Transverse colon (tissue), 4 donors: ENCODE results near the gene MTMR3. TPM values are rescaled to one million over a fixed set of nuclear protein-coding genes. Genes with fewer than 3 reads are reported as not detected.

Experiments
- DNase-seq: peaks from one replicate; pipeline ENCODE4 v3.0.0-alpha.2; 2019
- H3K27ac ChIP-seq, 4 donors: fragments of 200-600 bp; sonication (generic); 2 replicates each; pipeline ENCODE4 v1.5.1; 2016 to 2018; ENCODE audit warnings: inconsistent platforms in 4 of 4
- H3K27me3 ChIP-seq: fragments of 200-600 bp; sonication (generic); 2 replicates; pipeline ENCODE4 v1.5.1; 2017; ENCODE audit warnings: inconsistent platforms
- H3K36me3 ChIP-seq, 4 donors: fragments of 200-600 bp; sonication (generic); 2 replicates each; pipeline ENCODE4 v1.5.1; 2017 to 2019; ENCODE audit warnings: inconsistent platforms in 4 of 4
- H3K4me1 ChIP-seq, 4 donors: fragments of 200-600 bp; sonication (generic); 2 replicates each; pipeline ENCODE4 v1.5.1; 2017 to 2020; ENCODE audit warnings: inconsistent platforms in 4 of 4
- H3K4me3 ChIP-seq, 4 donors: fragments of 200-600 bp; sonication (generic); 1 replicate in 1 of 4; 2 replicates in 3 of 4; pipeline versions ENCODE4 v1.5.1 to v1.6.1; 2017 to 2019; ENCODE audit warnings: inconsistent platforms in 4 of 4
- H3K9me3 ChIP-seq, 2 donors: fragments of 200-600 bp; sonication (generic); 2 replicates each; pipeline ENCODE4 v1.5.1; 2017 to 2019; ENCODE audit warnings: inconsistent platforms in 2 of 2
- CTCF ChIP-seq, 5 experiments: fragments of 200-600 bp in 3 of 5; fragments of 450-650 bp in 2 of 5; sonication (generic) in 3 of 5; IDR thresholded peaks; 1 replicate in 2 of 5; 2 replicates in 3 of 5; pipeline ENCODE4 v1.5.1; 2016 to 2017; ENCODE audit warnings: antibody characterized with exemption in 5 of 5, inconsistent platforms in 3 of 5, mild to moderate bottlenecking in 2 of 5, moderate library complexity in 1 of 5
- EP300 ChIP-seq: sonication (generic); formaldehyde crosslinking; IDR thresholded peaks from one replicate; pipeline ENCODE4 v1.6.1; 2017; ENCODE audit warnings: antibody characterized with exemption, low read depth
- POLR2A ChIP-seq: fragments of 450-650 bp; IDR thresholded peaks from one replicate; pipeline ENCODE4 v1.6.1; 2016; ENCODE audit warnings: antibody characterized with exemption, mild to moderate bottlenecking, moderate library complexity
- POLR2AphosphoS5 ChIP-seq, 3 donors: sonication (generic); formaldehyde crosslinking; IDR thresholded peaks; one replicate each; pipeline ENCODE4 v1.6.1; 2016; ENCODE audit warnings: antibody characterized with exemption in 3 of 3
- WGBS, 2 donors: methylation state at CpG; one replicate each; pipeline ENCODE4 v1.1.5; 2018; ENCODE audit warnings: low coverage in 1 of 2; 5-methylcytosine and 5-hydroxymethylcytosine counted together
- in situ Hi-C, 4 donors: fragments of 200-750 bp; cut with MboI; loops; one replicate each; pipeline versions ENCODE4 v1.15.0 to v1.15.1; 2017; ENCODE audit warnings: low sequenced_read_pairs in 3 of 4, low pct_ligation_motif_present in 1 of 4, low pct_unique_long_range_greater_than_20kb in 1 of 4
- intact Hi-C: fragments of 100-400 bp; cut with DNase I; formaldehyde crosslinking; loops from one replicate; pipeline ENCODE4 v1.15.1; 2023; ENCODE audit warnings: low total_unique reads
- total RNA-seq, 4 donors: library from RNA; depleted of rRNA; stranded (reverse); fragments of >200 nt; gene quantifications; one replicate each; pipeline ENCODE4 v1.1.0, GENCODE V29; 2016

Gene MTMR3
- total RNA-seq, 4 donors from 2014 or later: 52.5 to 92.7 (median 70.2) TPM

- Histone ChIP-seq H3K9me3 (no peaks in the 10 kb centered on the region), H3K36me3 (peaks cover 0 to 5% (median 0%) of the 10 kb centered on the region in 4 donors), H3K27ac (peak overlapping the region; percentile 37 to 64 (median 62)), H3K4me3 (no peak overlapping the region), H3K4me1 (peaks cover 3 to 43% (median 19%) of the 10 kb centered on the region in 4 donors), H3K27me3 (no peaks in the 10 kb centered on the region)
- intact Hi-C loops (no loop called here), in situ Hi-C loops (loop anchor here in 1 of 4 donors (25.0 kb wide), 1 partner anchor 93 kb away; the partner anchor contains the start of gene MTMR3)
- TF ChIP-seq POLR2A (no peak), EP300 (no peak), POLR2AphosphoS5 (IDR thresholded peaks at IDR 0.05) (no peak), CTCF (IDR thresholded peaks at IDR 0.05) (no peak)
- DNase-seq: no peak
- WGBS, 2 donors: 43 to 52% methylated on average over 3 of the region's 3 CpGs
These were observed 96.9 kb downstream of the MTMR3 start for GRCh38 chr22:29979777-29980321.

GRCh38 chr22:29983296-29983917, 100.4 kb downstream of the MTMR3 start:
- in situ Hi-C loops: loop anchor here in 1 of 4 donors (25.0 kb wide), 1 partner anchor 96 kb away; the partner anchor contains the start of gene MTMR3
- peak; percentile 47 for DNase-seq
- H3K9me3 ChIP-seq: no peaks in the 10 kb centered on the region
- H3K27me3 ChIP-seq: no peaks in the 10 kb centered on the region
- H3K4me1 ChIP-seq: peaks cover 3 to 52% (median 22%) of the 10 kb centered on the region in 4 donors
- H3K4me3 ChIP-seq: no peak overlapping the region
- intact Hi-C loops: no loop called here
- 70 to 76% methylated on average over 10 of the region's 10 CpGs for WGBS, 2 donors
- H3K27ac ChIP-seq: peak overlapping the region; percentile 55 to 73 (median 66)
- TF ChIP-seq EP300 (no peak), POLR2AphosphoS5 (IDR thresholded peaks at IDR 0.05) (no peak), CTCF (IDR thresholded peaks at IDR 0.05) (no peak)
- peaks cover 0 to 6% (median 0%) of the 10 kb centered on the region in 4 donors for H3K36me3 ChIP-seq

- 58 to 75% methylated on average over 1 of the region's 1 CpG for WGBS, 2 donors
- H3K9me3 ChIP-seq: no peaks in the 10 kb centered on the region
- TF ChIP-seq POLR2A (no peak), CTCF (IDR thresholded peaks at IDR 0.05) (no peak), POLR2AphosphoS5 (IDR thresholded peaks at IDR 0.05) (no peak), EP300 (no peak)
- intact Hi-C loops (no loop called here), in situ Hi-C loops (loop anchor here in 1 of 4 donors (25.0 kb wide), 1 partner anchor 99 kb away; the partner anchor contains the start of gene MTMR3)
- DNase-seq: no peak
- H3K4me1 ChIP-seq: peaks cover 0 to 28% (median 8%) of the 10 kb centered on the region in 4 donors
- no peak overlapping the region for H3K27ac ChIP-seq
- no peaks in the 10 kb centered on the region for H3K27me3 ChIP-seq
- no peak overlapping the region for H3K4me3 ChIP-seq
- H3K36me3 ChIP-seq: peaks cover 0 to 27% (median 0%) of the 10 kb centered on the region in 4 donors
These were observed 102.9 kb downstream of the MTMR3 start for GRCh38 chr22:29985912-29986311.

GRCh38 chr22:29987137-29987536, 104.2 kb downstream of the MTMR3 start:
- 24% methylated on average over 1 of the region's 1 CpG; no CpG with 5 or more reads in 1 of the 2 donors for WGBS, 2 donors
- no peaks in the 10 kb centered on the region for H3K27me3 ChIP-seq
- H3K4me3 ChIP-seq: no peak overlapping the region
- TF ChIP-seq EP300 (no peak), POLR2A (no peak), CTCF (IDR thresholded peaks at IDR 0.05) (no peak), POLR2AphosphoS5 (IDR thresholded peaks at IDR 0.05) (no peak)
- H3K4me1 ChIP-seq: peaks cover 0 to 31% (median 10%) of the 10 kb centered on the region in 4 donors
- intact Hi-C loops (no loop called here), in situ Hi-C loops (loop anchor here in 1 of 4 donors (25.0 kb wide), 1 partner anchor 100 kb away; the partner anchor contains the start of gene MTMR3)
- no peak overlapping the region for H3K27ac ChIP-seq
- H3K9me3 ChIP-seq: no peaks in the 10 kb centered on the region
- no peak for DNase-seq
- H3K36me3 ChIP-seq: peaks cover 0 to 39% (median 0%) of the 10 kb centered on the region in 4 donors
